Ishikawa (cell line): ENCODE measurements around the gene EPB41L4B.

Experiments
- CREB1 ChIP-seq: IDR thresholded peaks from 2 replicates; pipeline ENCODE4 v1.6.1; 2012; ENCODE audit warnings: low read depth
- TF ChIP-seq, protein P1 (sequence below): IDR thresholded peaks from 2 replicates; pipeline ENCODE4 v1.6.1; 2012

DNA sequence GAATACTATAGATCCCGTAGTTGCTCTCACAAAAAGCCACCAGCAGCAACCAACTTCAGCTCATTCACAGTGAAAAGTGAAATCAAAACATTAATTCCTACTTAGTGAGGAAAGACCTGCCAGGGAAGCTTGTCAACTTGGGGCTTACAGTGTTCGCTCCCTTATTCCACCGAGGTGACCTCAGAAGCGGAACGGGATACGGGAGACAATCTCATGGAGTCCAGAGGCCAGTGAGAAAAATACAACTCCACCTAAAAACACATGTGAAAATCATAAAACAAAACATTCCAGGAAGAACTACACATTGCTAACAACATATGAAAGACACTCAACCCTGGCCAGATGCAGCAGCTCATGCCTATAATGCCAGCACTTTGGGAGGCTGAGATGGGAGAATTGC lies 11.6 kb downstream of the EPB41L4B start:
- TF ChIP-seq CREB1 = no peak
- TF ChIP-seq, protein P1, sequence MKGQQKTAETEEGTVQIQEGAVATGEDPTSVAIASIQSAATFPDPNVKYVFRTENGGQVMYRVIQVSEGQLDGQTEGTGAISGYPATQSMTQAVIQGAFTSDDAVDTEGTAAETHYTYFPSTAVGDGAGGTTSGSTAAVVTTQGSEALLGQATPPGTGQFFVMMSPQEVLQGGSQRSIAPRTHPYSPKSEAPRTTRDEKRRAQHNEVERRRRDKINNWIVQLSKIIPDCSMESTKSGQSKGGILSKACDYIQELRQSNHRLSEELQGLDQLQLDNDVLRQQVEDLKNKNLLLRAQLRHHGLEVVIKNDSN = no peak
